Measurements from ENCODE around the gene TP53BP1.

DNA sequence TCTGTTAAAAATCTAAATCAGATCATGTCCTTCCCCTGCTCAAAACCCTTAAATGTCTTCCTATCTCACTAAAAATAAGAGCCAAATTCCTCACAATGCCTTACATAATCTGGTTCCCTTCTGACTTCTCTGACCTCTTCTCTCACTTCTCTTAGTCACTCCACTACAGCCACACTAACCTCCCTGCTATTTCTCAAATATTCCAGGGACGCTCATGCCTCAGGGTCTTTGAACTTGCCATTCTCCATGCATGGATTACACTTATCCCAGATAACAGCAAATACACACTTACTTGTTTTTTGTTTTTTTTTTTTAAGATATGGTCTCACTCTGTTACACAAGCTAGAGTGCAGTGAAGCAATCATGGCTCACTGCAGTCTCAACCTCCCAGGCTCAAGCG, 8.5 kb downstream of the TP53BP1 start:
- TF ChIP-seq, protein P1, sequence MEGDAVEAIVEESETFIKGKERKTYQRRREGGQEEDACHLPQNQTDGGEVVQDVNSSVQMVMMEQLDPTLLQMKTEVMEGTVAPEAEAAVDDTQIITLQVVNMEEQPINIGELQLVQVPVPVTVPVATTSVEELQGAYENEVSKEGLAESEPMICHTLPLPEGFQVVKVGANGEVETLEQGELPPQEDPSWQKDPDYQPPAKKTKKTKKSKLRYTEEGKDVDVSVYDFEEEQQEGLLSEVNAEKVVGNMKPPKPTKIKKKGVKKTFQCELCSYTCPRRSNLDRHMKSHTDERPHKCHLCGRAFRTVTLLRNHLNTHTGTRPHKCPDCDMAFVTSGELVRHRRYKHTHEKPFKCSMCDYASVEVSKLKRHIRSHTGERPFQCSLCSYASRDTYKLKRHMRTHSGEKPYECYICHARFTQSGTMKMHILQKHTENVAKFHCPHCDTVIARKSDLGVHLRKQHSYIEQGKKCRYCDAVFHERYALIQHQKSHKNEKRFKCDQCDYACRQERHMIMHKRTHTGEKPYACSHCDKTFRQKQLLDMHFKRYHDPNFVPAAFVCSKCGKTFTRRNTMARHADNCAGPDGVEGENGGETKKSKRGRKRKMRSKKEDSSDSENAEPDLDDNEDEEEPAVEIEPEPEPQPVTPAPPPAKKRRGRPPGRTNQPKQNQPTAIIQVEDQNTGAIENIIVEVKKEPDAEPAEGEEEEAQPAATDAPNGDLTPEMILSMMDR (CRISPR knock-in tag; IDR thresholded peaks at IDR 0.05): no peak
- TF ChIP-seq ZNF883 (CRISPR knock-in tag; IDR thresholded peaks at IDR 0.05; ENCODE audit: not compliant biosample characterization) (no peak), ARHGAP35 (CRISPR knock-in tag; IDR thresholded peaks at IDR 0.05; ENCODE audit: borderline replicate concordance) (no peak), PAF1 (CRISPR knock-in tag; IDR thresholded peaks at IDR 0.05) (no peak), SIN3A (IDR thresholded peaks at IDR 0.05; ENCODE audit: borderline replicate concordance, low read depth, low read length) (no peak), RFXANK (CRISPR knock-in tag; IDR thresholded peaks at IDR 0.05) (no peak)

Data from HepG2 (cell line).